ENCODE data around the gene CATSPER1.

The CATSPER1 gene

GRCh38 chr11:66070604-66071380, 44.5 kb upstream of the CATSPER1 start:
- no peak for TF ChIP-seq CTCF (IDR thresholded peaks at IDR 0.05; ENCODE audit: insufficient read depth, low read length, poor library complexity, severe bottlenecking)
- H3K4me3 ChIP-seq (replicated peaks; ENCODE audit: low read depth, low read length): peak overlapping the region; percentile 86
- H3K27me3 ChIP-seq (replicated peaks; ENCODE audit: control insufficient read depth, insufficient read depth, low read length): no peaks in the 10 kb centered on the region
- peaks cover 20% of the 10 kb centered on the region for H3K36me3 ChIP-seq (ENCODE audit: control insufficient read depth, insufficient read depth, low read length)
- DNase-seq (ENCODE audit: extremely low read depth, insufficient read length): peak; percentile 37

- Histone ChIP-seq H3K27me3 (replicated peaks; ENCODE audit: control insufficient read depth, insufficient read depth, low read length) (no peaks in the 10 kb centered on the region), H3K36me3 (ENCODE audit: control insufficient read depth, insufficient read depth, low read length) (peaks cover 20% of the 10 kb centered on the region), H3K4me3 (replicated peaks; ENCODE audit: low read depth, low read length) (peak within 1 kb of the TSS; percentile 86)
- peak; percentile 85 for DNase-seq (ENCODE audit: extremely low read depth, insufficient read length)
- no peak for TF ChIP-seq CTCF (IDR thresholded peaks at IDR 0.05; ENCODE audit: insufficient read depth, low read length, poor library complexity, severe bottlenecking)
Observed at GRCh38 chr11:66069715-66070603, 43.7 kb upstream of the CATSPER1 start, which contains the start of gene PACS1. PACS1 (plus strand) TSS chr11:66070272; CDS start chr11:66070487, 215 bp downstream.

GRCh38 chr11:66068923-66069714, 42.8 kb upstream of the CATSPER1 start:
- H3K4me3 ChIP-seq (replicated peaks; ENCODE audit: low read depth, low read length): peak overlapping the region; percentile 86
- peaks cover 20% of the 10 kb centered on the region for H3K36me3 ChIP-seq (ENCODE audit: control insufficient read depth, insufficient read depth, low read length)
- TF ChIP-seq CTCF (IDR thresholded peaks at IDR 0.05; ENCODE audit: insufficient read depth, low read length, poor library complexity, severe bottlenecking): no peak
- peak; percentile 45 for DNase-seq (ENCODE audit: extremely low read depth, insufficient read length)
- no peaks in the 10 kb centered on the region for H3K27me3 ChIP-seq (replicated peaks; ENCODE audit: control insufficient read depth, insufficient read depth, low read length)

GRCh38 chr11:66068154-66068821, 42.0 kb upstream of the CATSPER1 start:
- Histone ChIP-seq H3K4me3 (replicated peaks; ENCODE audit: low read depth, low read length) (no peak overlapping the region), H3K27me3 (replicated peaks; ENCODE audit: control insufficient read depth, insufficient read depth, low read length) (no peaks in the 10 kb centered on the region), H3K36me3 (ENCODE audit: control insufficient read depth, insufficient read depth, low read length) (peaks cover 28% of the 10 kb centered on the region)
- DNase-seq (ENCODE audit: extremely low read depth, insufficient read length): peak; percentile 37
- TF ChIP-seq CTCF (IDR thresholded peaks at IDR 0.05; ENCODE audit: insufficient read depth, low read length, poor library complexity, severe bottlenecking): peak; percentile 88

- Histone ChIP-seq H3K36me3 (ENCODE audit: control insufficient read depth, insufficient read depth, low read length) (peaks cover 26% of the 10 kb centered on the region), H3K27me3 (replicated peaks; ENCODE audit: control insufficient read depth, insufficient read depth, low read length) (no peaks in the 10 kb centered on the region), H3K4me3 (replicated peaks; ENCODE audit: low read depth, low read length) (no peak overlapping the region)
- DNase-seq (ENCODE audit: extremely low read depth, insufficient read length): no peak
- no peak for TF ChIP-seq CTCF (IDR thresholded peaks at IDR 0.05; ENCODE audit: insufficient read depth, low read length, poor library complexity, severe bottlenecking)
Observed at GRCh38 chr11:66067640-66068039, 41.4 kb upstream of the CATSPER1 start.
